Left ventricle myocardium inferior (tissue), 1 donor: Measurements from ENCODE around the gene RPS2. TPM values are rescaled to one million over a fixed set of nuclear protein-coding genes. Genes with fewer than 3 reads are reported as not detected.

ENCODE experiments used
- DNase-seq: peaks from one replicate; pipeline ENCODE4 v3.0.0-alpha.2; 2020
- H3K27ac ChIP-seq: fragments of 200-600 bp; replicated peaks from 2 replicates; pipeline ENCODE4 v1.8.0; 2021
- H3K27me3 ChIP-seq: fragments of 200-600 bp; 2 replicates; pipeline ENCODE4 v1.8.0; 2021; ENCODE audit warnings: low read depth
- H3K36me3 ChIP-seq: fragments of 200-600 bp; 2 replicates; pipeline ENCODE4 v1.8.0; 2021
- H3K4me1 ChIP-seq: fragments of 200-600 bp; 2 replicates; pipeline ENCODE4 v1.8.0; 2021
- H3K4me3 ChIP-seq: fragments of 200-600 bp; 2 replicates; pipeline ENCODE4 v1.8.0; 2021; ENCODE audit warnings: mild to moderate bottlenecking, moderate library complexity
- H3K9me3 ChIP-seq: fragments of 200-600 bp; replicated peaks from 2 replicates; pipeline ENCODE4 v1.8.0; 2021
- intact Hi-C: fragments of 100-400 bp; cut with micrococcal nuclease; formaldehyde crosslinking; loops from one replicate; pipeline ENCODE4 v1.11.0; 2022
- total RNA-seq: library from RNA; stranded (reverse); fragmentation: NEBNext Ultra II Directional; extraction: Animal tissue kit (Norgen Biotek cat#: 25700); gene quantifications from one replicate; pipeline ENCODE4 v1.2.1, GENCODE V29; 2021
- TF ChIP-seq, protein P1 (sequence below): fragments of 200-600 bp; IDR thresholded peaks from 2 replicates; pipeline ENCODE4 v1.8.0; 2021; ENCODE audit warnings: antibody characterized with exemption, mild to moderate bottlenecking, borderline replicate concordance
- donor health status: DM: no; HTN: yes; CAD: no; lungs with severe emphysema.

The RPS2 gene
- total RNA-seq, 1 donor from 2014 or later = 753 TPM

DNA sequence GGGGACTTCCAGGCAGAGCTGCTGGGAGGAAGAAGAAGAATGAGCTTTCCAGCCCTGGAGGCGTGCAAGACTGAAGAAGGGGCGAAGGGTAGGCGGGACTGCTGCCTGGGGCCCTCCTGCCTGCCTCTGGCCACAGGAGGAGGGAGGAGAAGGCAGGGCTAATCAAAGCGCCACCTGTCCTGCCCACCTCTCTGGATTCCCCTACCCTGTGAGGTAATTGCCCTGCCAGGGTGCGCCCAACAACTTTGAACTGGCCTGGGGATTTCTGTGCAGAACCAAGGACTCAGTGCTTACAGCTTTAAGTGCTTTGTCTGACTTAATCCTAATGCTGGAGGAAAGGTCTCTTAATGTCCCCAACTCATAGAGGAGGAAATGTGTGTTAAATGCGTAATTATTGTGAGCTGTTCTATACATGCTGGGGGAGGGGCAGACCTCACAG is 16.8 kb upstream of the RPS2 start, which contains the start of gene NOXO1:
Gene NOXO1, minus strand, starts transcription at position 72 of the 439 bp plus-strand sequence. CDS start 290 bp downstream, outside the sequence.
- intact Hi-C loops = no loop called here

DNA sequence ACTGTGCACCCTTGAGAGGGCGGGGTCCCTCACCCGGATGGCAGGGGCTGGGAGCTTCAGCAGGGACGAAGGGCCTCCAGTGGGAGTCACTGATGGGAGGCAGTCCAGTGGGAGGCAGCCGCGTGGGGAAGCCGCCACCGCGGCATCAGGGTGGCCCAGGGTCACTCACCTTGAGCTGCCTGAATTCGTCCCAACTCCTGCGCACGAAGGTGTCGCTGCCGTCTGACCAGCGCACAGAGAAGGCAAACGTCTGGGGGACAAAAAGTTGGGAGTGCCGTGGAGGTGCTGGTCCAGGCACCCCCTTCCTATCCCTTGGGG is 16.1 kb upstream of the RPS2 start:
- Histone ChIP-seq H3K9me3 (no peaks in the 10 kb centered on the region), H3K4me1 (peaks cover 48% of the 10 kb centered on the region), H3K27me3 (peaks cover 73% of the 10 kb centered on the region), H3K4me3 (no peak overlapping the region), H3K36me3 (peaks cover 40% of the 10 kb centered on the region), H3K27ac (no peak overlapping the region)
- DNase-seq = no peak
- TF ChIP-seq, protein P1, sequence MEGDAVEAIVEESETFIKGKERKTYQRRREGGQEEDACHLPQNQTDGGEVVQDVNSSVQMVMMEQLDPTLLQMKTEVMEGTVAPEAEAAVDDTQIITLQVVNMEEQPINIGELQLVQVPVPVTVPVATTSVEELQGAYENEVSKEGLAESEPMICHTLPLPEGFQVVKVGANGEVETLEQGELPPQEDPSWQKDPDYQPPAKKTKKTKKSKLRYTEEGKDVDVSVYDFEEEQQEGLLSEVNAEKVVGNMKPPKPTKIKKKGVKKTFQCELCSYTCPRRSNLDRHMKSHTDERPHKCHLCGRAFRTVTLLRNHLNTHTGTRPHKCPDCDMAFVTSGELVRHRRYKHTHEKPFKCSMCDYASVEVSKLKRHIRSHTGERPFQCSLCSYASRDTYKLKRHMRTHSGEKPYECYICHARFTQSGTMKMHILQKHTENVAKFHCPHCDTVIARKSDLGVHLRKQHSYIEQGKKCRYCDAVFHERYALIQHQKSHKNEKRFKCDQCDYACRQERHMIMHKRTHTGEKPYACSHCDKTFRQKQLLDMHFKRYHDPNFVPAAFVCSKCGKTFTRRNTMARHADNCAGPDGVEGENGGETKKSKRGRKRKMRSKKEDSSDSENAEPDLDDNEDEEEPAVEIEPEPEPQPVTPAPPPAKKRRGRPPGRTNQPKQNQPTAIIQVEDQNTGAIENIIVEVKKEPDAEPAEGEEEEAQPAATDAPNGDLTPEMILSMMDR = no peak
- intact Hi-C loops = no loop called here

More for the DNA sequence above, 16.8 kb upstream of the RPS2 start, which contains the start of gene NOXO1:
- Histone ChIP-seq H3K9me3 (no peaks in the 10 kb centered on the region), H3K27ac (no peak within 1 kb of the TSS), H3K4me1 (peaks cover 50% of the 10 kb centered on the region), H3K27me3 (peaks cover 66% of the 10 kb centered on the region), H3K4me3 (no peak within 1 kb of the TSS), H3K36me3 (peaks cover 40% of the 10 kb centered on the region)
- TF ChIP-seq, protein P1 = no peak
- no peak for DNase-seq

DNA sequence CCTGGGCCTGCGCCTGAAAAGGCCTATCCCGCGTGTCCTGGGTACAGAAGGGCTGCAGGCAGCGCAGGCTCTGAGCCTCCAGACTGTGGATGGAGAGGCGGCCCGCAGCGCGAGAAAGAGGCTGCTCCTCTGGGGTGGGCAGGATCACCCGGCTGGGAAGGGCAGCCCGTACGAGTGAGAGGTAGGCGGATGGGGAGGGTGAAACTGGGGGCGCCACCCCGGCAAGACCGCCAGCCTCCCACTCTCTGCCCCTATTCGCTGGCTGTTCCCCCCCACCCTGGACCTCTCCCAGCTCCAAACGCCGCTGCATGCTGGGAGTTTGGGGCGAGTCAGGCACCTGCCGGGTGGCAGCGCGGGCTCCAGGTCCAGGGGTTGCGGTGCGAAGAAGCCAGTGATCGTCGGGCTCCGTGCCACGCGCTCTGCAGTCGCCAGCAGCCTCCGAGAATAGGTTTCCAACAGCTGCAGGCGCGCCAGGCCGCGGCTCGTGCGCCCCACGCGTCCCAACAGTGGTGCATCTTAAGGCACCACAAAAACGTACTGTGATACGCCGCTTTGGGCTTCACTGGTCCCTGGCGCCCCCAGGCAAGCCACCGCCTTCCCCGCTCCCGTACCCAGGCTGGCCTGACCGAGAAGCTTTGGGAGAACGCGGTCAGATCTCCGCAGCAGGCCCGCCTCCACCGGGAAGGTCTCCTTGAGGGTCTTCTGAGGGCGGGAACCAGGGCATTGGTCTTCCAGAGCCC is 15.6 kb upstream of the RPS2 start:
- H3K27ac ChIP-seq = no peak overlapping the region
- intact Hi-C loops = no loop called here
- peaks cover 43% of the 10 kb centered on the region for H3K4me1 ChIP-seq
- peaks cover 40% of the 10 kb centered on the region for H3K36me3 ChIP-seq
- no peak for DNase-seq
- TF ChIP-seq, protein P1 = no peak
- H3K4me3 ChIP-seq = no peak overlapping the region
- H3K27me3 ChIP-seq = peaks cover 77% of the 10 kb centered on the region
- H3K9me3 ChIP-seq = no peaks in the 10 kb centered on the region

DNA sequence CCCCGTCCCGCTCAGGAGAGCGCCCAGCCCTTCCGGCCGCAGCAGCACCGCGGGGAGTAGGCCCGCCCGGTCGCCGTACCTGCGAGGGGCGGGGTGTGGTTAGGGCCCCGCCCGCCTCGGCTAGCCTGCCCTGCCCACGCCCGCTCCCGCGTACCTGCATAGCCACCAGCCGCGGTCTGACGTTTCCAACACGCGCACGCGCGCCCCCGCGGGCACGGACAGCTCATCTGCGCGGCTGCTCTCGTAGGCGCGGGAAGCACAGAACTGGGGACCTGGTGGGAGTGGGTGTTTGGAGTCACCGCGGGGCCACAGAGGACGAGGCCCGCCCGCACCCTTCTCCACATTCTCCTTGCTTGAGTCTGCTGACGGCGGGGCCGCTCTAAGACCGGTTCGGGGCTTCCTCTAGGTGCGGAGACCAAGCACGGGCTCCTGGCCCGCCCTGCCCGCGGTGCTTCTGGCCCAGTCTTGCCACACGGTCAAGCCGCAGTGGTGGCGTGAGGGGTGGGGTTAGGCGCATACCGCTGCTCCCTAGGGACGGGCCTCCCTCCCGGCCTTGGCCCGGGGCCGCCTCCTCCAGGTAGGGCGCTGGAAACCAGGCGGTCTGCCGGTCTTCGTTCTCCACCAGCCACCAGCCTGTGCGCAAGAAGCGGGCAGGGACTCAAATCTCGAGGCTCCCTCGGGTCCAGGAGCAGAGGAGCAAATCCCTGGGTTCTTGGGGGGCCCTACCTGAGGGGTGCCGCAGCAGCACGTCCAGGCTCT is 14.8 kb upstream of the RPS2 start:
- Histone ChIP-seq H3K4me1 (peaks cover 35% of the 10 kb centered on the region), H3K36me3 (peaks cover 48% of the 10 kb centered on the region), H3K27ac (no peak overlapping the region), H3K9me3 (no peaks in the 10 kb centered on the region), H3K27me3 (peaks cover 84% of the 10 kb centered on the region), H3K4me3 (no peak overlapping the region)
- intact Hi-C loops = no loop called here
- TF ChIP-seq, protein P1 = no peak
- no peak for DNase-seq

DNA sequence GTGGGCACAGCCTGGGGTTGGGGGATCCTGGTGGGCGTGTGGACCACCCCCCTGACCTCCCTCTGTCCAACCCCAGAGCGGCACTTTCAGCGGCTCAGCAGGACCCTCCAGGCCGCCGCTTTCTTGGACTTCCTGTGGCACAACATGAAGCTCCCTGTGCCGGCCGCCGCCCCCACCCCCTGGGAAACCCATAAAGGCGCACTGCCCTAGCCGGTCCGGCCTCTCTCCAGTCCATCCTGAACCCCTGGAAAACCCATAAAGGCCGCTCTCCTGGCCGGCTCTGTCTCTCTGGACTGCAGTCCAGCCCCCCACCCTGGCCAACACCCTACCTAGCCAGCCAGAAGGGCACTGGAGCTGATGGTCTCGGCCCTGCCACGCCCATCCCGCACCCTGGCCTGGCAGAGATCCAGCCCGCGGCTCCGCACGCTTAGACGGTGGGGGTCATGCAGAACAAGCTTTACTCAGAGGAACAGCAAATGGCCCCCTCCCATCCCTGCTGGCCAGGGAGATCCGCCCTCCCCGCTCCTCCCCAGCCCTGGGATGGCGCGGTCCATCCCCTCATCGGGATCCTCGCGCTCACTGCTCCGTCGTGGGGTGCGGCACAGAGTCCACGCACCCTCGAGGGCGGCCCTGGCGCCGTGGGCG is 14.0 kb upstream of the RPS2 start:
- Histone ChIP-seq H3K27me3 (peaks cover 84% of the 10 kb centered on the region), H3K36me3 (peaks cover 54% of the 10 kb centered on the region), H3K27ac (no peak overlapping the region), H3K4me3 (no peak overlapping the region), H3K4me1 (peaks cover 32% of the 10 kb centered on the region), H3K9me3 (no peaks in the 10 kb centered on the region)
- TF ChIP-seq, protein P1 = no peak
- DNase-seq = no peak
- intact Hi-C loops = no loop called here
